GM23248 (cell line): ENCODE measurements around the gene GTF2IRD1. TPM values are rescaled to one million over a fixed set of nuclear protein-coding genes. Genes with fewer than 3 reads are reported as not detected.
"Not testable (repeated sequence)": the region's sequence is repeated elsewhere in the genome, so short reads cannot be mapped to it uniquely, and the experiment has no call there.

Experiments used
- DNase-seq: peaks from one replicate; pipeline ENCODE4 v3.0.0-alpha.2; 2015
- H2AFZ ChIP-seq: fragments of 200-600 bp; sonication (generic); 2 replicates; pipeline ENCODE4 v1.6.1; 2016; ENCODE audit warnings: antibody characterized with exemption
- H3F3A ChIP-seq: fragments of 200-600 bp; sonication (generic); 2 replicates; pipeline ENCODE4 v1.6.1; 2016; ENCODE audit warnings: mild to moderate bottlenecking, antibody characterized with exemption, mixed run types; ENCODE audit not compliant: insufficient read depth
- H3K27ac ChIP-seq: fragments of 200-600 bp; sonication (generic); 2 replicates; pipeline ENCODE4 v1.5.1; 2016; ENCODE audit warnings: mild to moderate bottlenecking
- H3K27me3 ChIP-seq: fragments of 200-600 bp; sonication (generic); replicated peaks from 2 replicates; pipeline ENCODE4 v1.6.1; 2016; ENCODE audit warnings: mild to moderate bottlenecking; ENCODE audit not compliant: insufficient read depth
- H3K36me3 ChIP-seq: fragments of 200-600 bp; sonication (generic); 2 replicates; pipeline ENCODE4 v1.6.1; 2016; ENCODE audit warnings: low read depth, mild to moderate bottlenecking
- H3K4me1 ChIP-seq: fragments of 200-600 bp; sonication (generic); 2 replicates; pipeline ENCODE4 v1.6.1; 2016; ENCODE audit warnings: mild to moderate bottlenecking; ENCODE audit not compliant: insufficient read depth
- H3K4me2 ChIP-seq: fragments of 200-600 bp; sonication (generic); one replicate; pipeline ENCODE4 v1.6.1; 2016; ENCODE audit warnings: mild to moderate bottlenecking; ENCODE audit not compliant: unreplicated experiment
- H3K4me3 ChIP-seq: fragments of 200-600 bp; sonication (generic); 2 replicates; pipeline ENCODE4 v1.5.1; 2016; ENCODE audit warnings: mild to moderate bottlenecking
- H3K79me2 ChIP-seq: fragments of 200-600 bp; sonication (generic); 2 replicates; pipeline ENCODE4 v1.6.1; 2016; ENCODE audit warnings: mild to moderate bottlenecking; ENCODE audit not compliant: insufficient read depth
- H3K9ac ChIP-seq: fragments of 200-600 bp; sonication (generic); 2 replicates; pipeline ENCODE4 v1.6.1; 2016; ENCODE audit warnings: mild to moderate bottlenecking
- H3K9me2 ChIP-seq: fragments of 200-600 bp; sonication (generic); 2 replicates; pipeline ENCODE4 v1.6.1; 2016; ENCODE audit warnings: mixed run types, mild to moderate bottlenecking, moderate library complexity; ENCODE audit not compliant: insufficient read depth
- H3K9me3 ChIP-seq: fragments of 200-600 bp; sonication (generic); one replicate; pipeline ENCODE4 v1.6.1; 2017; ENCODE audit warnings: low read depth
- H4K20me1 ChIP-seq: fragments of 200-600 bp; sonication (generic); 2 replicates; pipeline ENCODE4 v1.6.0; 2016; ENCODE audit not compliant: insufficient read depth
- EZH2 ChIP-seq: fragments of 200-600 bp; sonication (generic); IDR thresholded peaks from 2 replicates; pipeline ENCODE4 v1.6.1; 2018; ENCODE audit warnings: antibody characterized with exemption, mild to moderate bottlenecking; ENCODE audit not compliant: insufficient read depth, poor library complexity, severe bottlenecking
- EZH2phosphoT487 ChIP-seq: fragments of 200-600 bp; sonication (generic); IDR thresholded peaks from 2 replicates; pipeline ENCODE4 v1.6.1; 2018; ENCODE audit warnings: antibody characterized with exemption, moderate library complexity, mild to moderate bottlenecking, low read depth; ENCODE audit not compliant: insufficient read depth
- WGBS, 2 experiments: methylation state at CpG; one replicate each; pipeline ENCODE4 v1.1.6; 2015 to 2017; ENCODE audit warnings: low lambda C conversion rate in 2 of 2, low coverage in 1 of 2; ENCODE audit errors: missing lambda C conversion rate in 2 of 2; 5-methylcytosine and 5-hydroxymethylcytosine counted together
- in situ Hi-C: fragments of 300-500 bp; cut with MboI; formaldehyde crosslinking; loops from 2 replicates; pipeline ENCODE4 v1.15.0; 2020
- polyA plus RNA-seq: library from polyadenylated mRNA; unstranded; fragments of >200 nt; fragmentation: Nextera tagmentation; extraction: Ambion mirVana; gene quantifications from 2 replicates; pipeline ENCODE4 v1.2.1, GENCODE V29; 2016
- total RNA-seq: library from RNA; depleted of rRNA; stranded (reverse); fragments of >200 nt; shearing (Covaris generic); gene quantifications from 2 replicates; pipeline ENCODE4 v1.2.3, GENCODE V29; 2014

Gene GTF2IRD1
- total and polyA plus RNA-seq, 2 experiments from 2014 or later = 3.7 to 6.6 TPM

- Histone ChIP-seq H3K79me2 (peaks cover 7% of the 10 kb centered on the region; the same call in 1 of the 2 replicates), H3K4me1 (no peaks in the 10 kb centered on the region), H3F3A (no peaks in the 10 kb centered on the region), H3K27me3 (no peaks in the 10 kb centered on the region), H3K9me3 (no peaks in the 10 kb centered on the region), H4K20me1 (no peaks in the 10 kb centered on the region), H3K4me3 (no peak overlapping the region), H3K4me2 (no peak overlapping the region), H3K9ac (no peak overlapping the region), H2AFZ (no peak overlapping the region), H3K27ac (no peak overlapping the region), H3K9me2 (no peaks in the 10 kb centered on the region), H3K36me3 (no peaks in the 10 kb centered on the region)
- in situ Hi-C loops = no loop called here
- TF ChIP-seq EZH2phosphoT487 (no peak), EZH2 (no peak)
- DNase-seq = no peak
- 74 to 83% methylated on average over 15 to 19 of the region's 19 CpGs for WGBS, 2 experiments
These were observed 41.7 kb downstream of the GTF2IRD1 start for GRCh38 chr7:74495112-74496086.

DNA sequence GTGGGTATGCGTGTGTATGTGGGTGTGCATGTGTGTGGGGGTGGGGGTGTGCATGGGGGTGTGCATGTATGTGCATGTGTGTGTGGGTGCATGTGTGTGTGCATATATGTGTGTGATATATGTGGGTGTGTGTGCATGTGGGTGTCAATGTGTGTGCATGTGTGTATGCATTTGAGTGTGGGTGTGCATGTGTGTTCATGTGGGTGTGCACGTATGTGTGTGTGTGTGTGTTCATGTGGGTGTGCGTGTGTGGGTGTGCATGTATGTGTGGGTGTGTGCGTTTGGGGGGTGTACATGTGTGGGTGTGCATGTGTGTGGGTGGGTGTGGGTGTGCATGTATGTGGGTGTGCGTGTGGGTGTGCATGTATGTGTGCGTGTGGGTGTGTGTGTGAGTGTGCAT, 42.6 kb downstream of the GTF2IRD1 start:
- no peak overlapping the region for H3K27ac ChIP-seq
- H3F3A ChIP-seq = no peaks in the 10 kb centered on the region
- H3K9ac ChIP-seq = no peak overlapping the region
- no peak for DNase-seq
- no peaks in the 10 kb centered on the region for H3K27me3 ChIP-seq
- WGBS, 2 experiments = 75 to 80% methylated on average over 5 to 6 of the region's 6 CpGs
- in situ Hi-C loops = no loop called here
- no peaks in the 10 kb centered on the region for H3K9me3 ChIP-seq
- H2AFZ ChIP-seq = no peak overlapping the region
- H4K20me1 ChIP-seq = no peaks in the 10 kb centered on the region
- H3K36me3 ChIP-seq = no peaks in the 10 kb centered on the region
- no peaks in the 10 kb centered on the region for H3K4me1 ChIP-seq
- peaks cover 6% of the 10 kb centered on the region for H3K79me2 ChIP-seq
- no peak overlapping the region for H3K4me2 ChIP-seq
- no peaks in the 10 kb centered on the region for H3K9me2 ChIP-seq
- no peak for TF ChIP-seq EZH2phosphoT487
- no peak for TF ChIP-seq EZH2
- no peak overlapping the region for H3K4me3 ChIP-seq

DNA sequence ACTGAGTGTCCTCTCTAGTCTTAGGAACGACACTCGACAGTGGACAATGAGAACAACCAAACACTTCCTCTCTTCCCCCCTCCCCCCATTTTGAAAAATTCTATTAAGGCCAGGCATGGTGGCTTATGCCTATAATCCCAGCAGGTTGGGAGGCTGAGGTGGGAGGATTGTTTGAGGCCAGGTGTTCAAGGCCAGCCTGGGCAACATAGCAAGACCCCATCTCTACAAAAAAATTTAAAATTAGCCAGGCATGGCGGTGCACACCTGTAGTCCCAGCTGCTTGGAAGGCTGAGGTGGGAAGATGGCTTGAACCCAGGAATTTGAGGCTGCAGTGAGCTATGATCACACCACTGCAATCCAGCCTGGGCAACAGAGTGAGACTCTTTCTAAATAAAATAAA, 43.1 kb downstream of the GTF2IRD1 start:
- in situ Hi-C loops, H3K9ac ChIP-seq, H3K4me2 ChIP-seq, H4K20me1 ChIP-seq, H3K4me3 ChIP-seq, H3K4me1 ChIP-seq, H2AFZ ChIP-seq, H3K27ac ChIP-seq, H3K36me3 ChIP-seq, H3F3A ChIP-seq, DNase-seq, H3K27me3 ChIP-seq, H3K9me3 ChIP-seq, H3K9me2 ChIP-seq, H3K79me2 ChIP-seq: not testable (repeated sequence)
- WGBS, 2 experiments = 96 to 100% methylated on average over 3 of the region's 3 CpGs

- Histone ChIP-seq H3K4me3 (no peak overlapping the region), H3F3A (no peaks in the 10 kb centered on the region), H3K79me2 (no peaks in the 10 kb centered on the region; the same call in none of the 2 replicates), H3K9ac (no peak overlapping the region), H3K27me3 (no peaks in the 10 kb centered on the region), H3K9me2 (no peaks in the 10 kb centered on the region), H3K4me1 (no peaks in the 10 kb centered on the region), H4K20me1 (no peaks in the 10 kb centered on the region), H3K36me3 (no peaks in the 10 kb centered on the region), H3K4me2 (no peak overlapping the region), H2AFZ (no peak overlapping the region), H3K9me3 (no peaks in the 10 kb centered on the region), H3K27ac (no peak overlapping the region)
- in situ Hi-C loops = no loop called here
- 99 to 100% methylated on average over 4 of the region's 4 CpGs for WGBS, 2 experiments
- TF ChIP-seq EZH2 = no peak
- TF ChIP-seq EZH2phosphoT487 = no peak
- DNase-seq = no peak
These were observed 44.6 kb downstream of the GTF2IRD1 start for GRCh38 chr7:74498354-74498753.
